Glutamatergic neuron (in vitro differentiated cells): ENCODE results near the gene SH3BP4. TPM values are rescaled to one million over a fixed set of nuclear protein-coding genes. Genes with fewer than 3 reads are reported as not detected.

Experiments
- DNase-seq: peaks from one replicate; pipeline ENCODE4 v3.0.0; 2022
- H3K27ac Mint-ChIP-seq: one replicate; pipeline ENCODE4 v1.8.0; 2020; ENCODE audit warnings: mild to moderate bottlenecking, mixed read lengths, inconsistent platforms; ENCODE audit not compliant: unreplicated experiment
- H3K27me3 Mint-ChIP-seq: one replicate; pipeline ENCODE4 v1.8.0; 2020; ENCODE audit warnings: mild to moderate bottlenecking, moderate library complexity, mixed read lengths, inconsistent platforms; ENCODE audit not compliant: unreplicated experiment
- H3K36me3 Mint-ChIP-seq: one replicate; pipeline ENCODE4 v1.8.0; 2020; ENCODE audit warnings: mild to moderate bottlenecking, mixed read lengths, inconsistent platforms; ENCODE audit not compliant: unreplicated experiment
- H3K4me1 Mint-ChIP-seq: one replicate; pipeline ENCODE4 v1.8.0; 2020; ENCODE audit warnings: mild to moderate bottlenecking, low read depth, mixed read lengths, inconsistent platforms; ENCODE audit not compliant: unreplicated experiment
- H3K4me3 Mint-ChIP-seq: one replicate; pipeline ENCODE4 v1.8.0; 2020; ENCODE audit warnings: mild to moderate bottlenecking, mixed read lengths, inconsistent platforms; ENCODE audit not compliant: unreplicated experiment
- H3K9me3 Mint-ChIP-seq: one replicate; pipeline ENCODE4 v1.8.0; 2020; ENCODE audit warnings: mild to moderate bottlenecking, moderate library complexity, mixed read lengths, inconsistent platforms; ENCODE audit not compliant: unreplicated experiment
- CTCF ChIP-seq: fragments of 200-600 bp; sonication (generic); IDR thresholded peaks from one replicate; pipeline ENCODE4 v1.5.0; 2021; ENCODE audit not compliant: partially characterized antibody, unreplicated experiment
- total RNA-seq: library from RNA; stranded (reverse); fragmentation: NEBNext Ultra II Directional; extraction: Animal tissue kit (Norgen Biotek cat#: 25700); gene quantifications from one replicate; pipeline ENCODE4 v1.2.1, GENCODE V29; 2021; ENCODE audit not compliant: unreplicated experiment

Gene SH3BP4
- total RNA-seq, 1 donor from 2014 or later: 59.3 TPM

- Mint-ChIP-seq H3K36me3 (no peaks in the 10 kb centered on the region), H3K27me3 (peaks cover 4% of the 10 kb centered on the region), H3K27ac (no peak overlapping the region), H3K4me3 (no peak overlapping the region), H3K4me1 (peaks cover 44% of the 10 kb centered on the region), H3K9me3 (peaks cover 4% of the 10 kb centered on the region)
- DNase-seq: no peak
- TF ChIP-seq CTCF: no peak
These were observed 14.5 kb downstream of the SH3BP4 start for GRCh38 chr2:234966340-234966739.

- Mint-ChIP-seq H3K4me3 (no peak overlapping the region), H3K36me3 (no peaks in the 10 kb centered on the region), H3K27me3 (peaks cover 2% of the 10 kb centered on the region), H3K9me3 (peaks cover 4% of the 10 kb centered on the region), H3K4me1 (peaks cover 44% of the 10 kb centered on the region), H3K27ac (no peak overlapping the region)
- TF ChIP-seq CTCF: no peak
- no peak for DNase-seq
These were observed 15.5 kb downstream of the SH3BP4 start for GRCh38 chr2:234967201-234967869.

GRCh38 chr2:234967870-234968208 is 16.0 kb downstream of the SH3BP4 start:
- TF ChIP-seq CTCF: no peak
- DNase-seq: no peak
- no peaks in the 10 kb centered on the region for H3K36me3 Mint-ChIP-seq
- peak overlapping the region; percentile 69 for H3K4me3 Mint-ChIP-seq
- H3K27ac Mint-ChIP-seq: no peak overlapping the region
- H3K4me1 Mint-ChIP-seq: peaks cover 46% of the 10 kb centered on the region
- H3K9me3 Mint-ChIP-seq: peaks cover 4% of the 10 kb centered on the region
- H3K27me3 Mint-ChIP-seq: peaks cover 2% of the 10 kb centered on the region

GRCh38 chr2:234968631-234969305 is 17.0 kb downstream of the SH3BP4 start:
- H3K27me3 Mint-ChIP-seq: peaks cover 2% of the 10 kb centered on the region
- no peaks in the 10 kb centered on the region for H3K36me3 Mint-ChIP-seq
- DNase-seq: no peak
- H3K27ac Mint-ChIP-seq: peak overlapping the region; percentile 67
- H3K9me3 Mint-ChIP-seq: peaks cover 4% of the 10 kb centered on the region
- H3K4me1 Mint-ChIP-seq: peaks cover 44% of the 10 kb centered on the region
- peak overlapping the region; percentile 69 for H3K4me3 Mint-ChIP-seq
- no peak for TF ChIP-seq CTCF
